HL-60 (cell line): Measurements from ENCODE around the gene ANKRD40.

Experiments
- DNase-seq, 2 experiments: peaks; one replicate each; pipeline ENCODE4 v3.0.0-alpha.2; 2010 to 2020; ENCODE audit warnings: low read depth in 1 of 2, low spot score in 1 of 2
- H3K27ac ChIP-seq: fragments of 250-450 bp; sonication (Bioruptor Pico); replicated peaks from 2 replicates; pipeline ENCODE4 v1.5.1; 2020; ENCODE audit warnings: mild to moderate bottlenecking, moderate library complexity
- H3K27me3 ChIP-seq: fragments of 250-450 bp; sonication (Bioruptor Pico); 2 replicates; pipeline ENCODE4 v1.5.1; 2021; ENCODE audit warnings: mild to moderate bottlenecking, moderate library complexity; ENCODE audit not compliant: insufficient read depth, poor library complexity, severe bottlenecking
- H3K4me3 ChIP-seq: replicated peaks from 2 replicates; pipeline ENCODE4 v1.5.1; 2011; ENCODE audit warnings: mild to moderate bottlenecking, control low read depth, low read length; ENCODE audit not compliant: insufficient read depth
- GABPA ChIP-seq: IDR thresholded peaks from 2 replicates; pipeline ENCODE4 v1.6.1; 2012; ENCODE audit warnings: low read depth
- POLR2AphosphoS5 ChIP-seq: IDR thresholded peaks from 2 replicates; pipeline ENCODE4 v1.6.1; 2012; ENCODE audit warnings: low read depth
- REST ChIP-seq: IDR thresholded peaks from 2 replicates; pipeline ENCODE4 v1.6.1; 2012; ENCODE audit warnings: low read depth; ENCODE audit not compliant: insufficient replicate concordance
- SPI1 ChIP-seq: IDR thresholded peaks from 2 replicates; pipeline ENCODE4 v1.6.1; 2012; ENCODE audit warnings: low read depth, mild to moderate bottlenecking, borderline replicate concordance
- TF ChIP-seq, protein P1 (sequence below): IDR thresholded peaks from one replicate; pipeline ENCODE4 v1.5.1; 2011; ENCODE audit warnings: low read length, control low read depth, inconsistent platforms; ENCODE audit not compliant: insufficient read depth

The ANKRD40 gene

GRCh38 chr17:50645748-50646682, 61.7 kb downstream of the ANKRD40 start:
- no peak for TF ChIP-seq POLR2AphosphoS5
- TF ChIP-seq GABPA: no peak
- TF ChIP-seq, protein P1, sequence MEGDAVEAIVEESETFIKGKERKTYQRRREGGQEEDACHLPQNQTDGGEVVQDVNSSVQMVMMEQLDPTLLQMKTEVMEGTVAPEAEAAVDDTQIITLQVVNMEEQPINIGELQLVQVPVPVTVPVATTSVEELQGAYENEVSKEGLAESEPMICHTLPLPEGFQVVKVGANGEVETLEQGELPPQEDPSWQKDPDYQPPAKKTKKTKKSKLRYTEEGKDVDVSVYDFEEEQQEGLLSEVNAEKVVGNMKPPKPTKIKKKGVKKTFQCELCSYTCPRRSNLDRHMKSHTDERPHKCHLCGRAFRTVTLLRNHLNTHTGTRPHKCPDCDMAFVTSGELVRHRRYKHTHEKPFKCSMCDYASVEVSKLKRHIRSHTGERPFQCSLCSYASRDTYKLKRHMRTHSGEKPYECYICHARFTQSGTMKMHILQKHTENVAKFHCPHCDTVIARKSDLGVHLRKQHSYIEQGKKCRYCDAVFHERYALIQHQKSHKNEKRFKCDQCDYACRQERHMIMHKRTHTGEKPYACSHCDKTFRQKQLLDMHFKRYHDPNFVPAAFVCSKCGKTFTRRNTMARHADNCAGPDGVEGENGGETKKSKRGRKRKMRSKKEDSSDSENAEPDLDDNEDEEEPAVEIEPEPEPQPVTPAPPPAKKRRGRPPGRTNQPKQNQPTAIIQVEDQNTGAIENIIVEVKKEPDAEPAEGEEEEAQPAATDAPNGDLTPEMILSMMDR: no peak
- TF ChIP-seq SPI1: no peak
- TF ChIP-seq REST: no peak
- H3K4me3 ChIP-seq: no peak overlapping the region
- H3K27me3 ChIP-seq: no peaks in the 10 kb centered on the region
- DNase-seq: no peak
- no peak overlapping the region for H3K27ac ChIP-seq
